HG03565 (cell line): ENCODE data around the gene CGB5.
"Not testable (repeated sequence)": the region's sequence is repeated elsewhere in the genome, so short reads cannot be mapped to it uniquely, and the experiment has no call there.

Experiments used
- ATAC-seq: cut with Tn5 transposase; IDR thresholded peaks from one replicate; pipeline ENCODE4 v1.9.1; 2021; ENCODE audit warnings: mild to moderate bottlenecking, moderate library complexity; ENCODE audit not compliant: unreplicated experiment

CGB5 gene

GRCh38 chr19:49056902-49057596, 13.4 kb downstream of the CGB5 start:
- not testable (repeated sequence) for ATAC-seq

- no peak for ATAC-seq
Observed at GRCh38 chr19:49057636-49058234, 14.1 kb downstream of the CGB5 start, which contains the start of gene CGB7. Gene CGB7, minus strand, starts transcription at chr19:49057749. Its CDS starts 2,374 bp downstream, at chr19:49055375.

- no peak for ATAC-seq
Observed at GRCh38 chr19:49058562-49058961, 14.9 kb downstream of the CGB5 start.

GRCh38 chr19:49059053-49059452, 15.4 kb downstream of the CGB5 start:
- no peak for ATAC-seq

- ATAC-seq: no peak
Observed at GRCh38 chr19:49061000-49061399, 17.4 kb downstream of the CGB5 start.

GRCh38 chr19:49061445-49061844, 17.8 kb downstream of the CGB5 start:
- no peak for ATAC-seq

- no peak for ATAC-seq
Observed at GRCh38 chr19:49064029-49064629, 20.5 kb downstream of the CGB5 start.

- ATAC-seq: no peak
Observed at GRCh38 chr19:49064768-49065611, 21.3 kb downstream of the CGB5 start, which contains the start of gene NTF4. Gene NTF4, minus strand, starts transcription at chr19:49064818. Its CDS starts 2,821 bp downstream, at chr19:49061997.

GRCh38 chr19:49065905-49066512, 22.4 kb downstream of the CGB5 start:
- ATAC-seq: no peak

GRCh38 chr19:49067554-49067953, 23.9 kb downstream of the CGB5 start:
- no peak for ATAC-seq

- no peak for ATAC-seq
Observed at GRCh38 chr19:49069026-49069425, 25.4 kb downstream of the CGB5 start.

GRCh38 chr19:49070416-49070815, 26.8 kb downstream of the CGB5 start:
- ATAC-seq: no peak

- ATAC-seq: no peak
Observed at GRCh38 chr19:49071860-49072547, 28.4 kb downstream of the CGB5 start.

- ATAC-seq: no peak
Observed at GRCh38 chr19:49073514-49074378, 30.1 kb downstream of the CGB5 start.

GRCh38 chr19:49074869-49075268, 31.2 kb downstream of the CGB5 start:
- not testable (repeated sequence) for ATAC-seq

GRCh38 chr19:49080392-49080791, 36.7 kb downstream of the CGB5 start:
- ATAC-seq: no peak

GRCh38 chr19:49081273-49081672, 37.6 kb downstream of the CGB5 start:
- ATAC-seq: no peak

- ATAC-seq: no peak
Observed at GRCh38 chr19:49084206-49085019, 40.8 kb downstream of the CGB5 start.
